ENCODE results near the gene GPS2.

GPS2 gene

DNA sequence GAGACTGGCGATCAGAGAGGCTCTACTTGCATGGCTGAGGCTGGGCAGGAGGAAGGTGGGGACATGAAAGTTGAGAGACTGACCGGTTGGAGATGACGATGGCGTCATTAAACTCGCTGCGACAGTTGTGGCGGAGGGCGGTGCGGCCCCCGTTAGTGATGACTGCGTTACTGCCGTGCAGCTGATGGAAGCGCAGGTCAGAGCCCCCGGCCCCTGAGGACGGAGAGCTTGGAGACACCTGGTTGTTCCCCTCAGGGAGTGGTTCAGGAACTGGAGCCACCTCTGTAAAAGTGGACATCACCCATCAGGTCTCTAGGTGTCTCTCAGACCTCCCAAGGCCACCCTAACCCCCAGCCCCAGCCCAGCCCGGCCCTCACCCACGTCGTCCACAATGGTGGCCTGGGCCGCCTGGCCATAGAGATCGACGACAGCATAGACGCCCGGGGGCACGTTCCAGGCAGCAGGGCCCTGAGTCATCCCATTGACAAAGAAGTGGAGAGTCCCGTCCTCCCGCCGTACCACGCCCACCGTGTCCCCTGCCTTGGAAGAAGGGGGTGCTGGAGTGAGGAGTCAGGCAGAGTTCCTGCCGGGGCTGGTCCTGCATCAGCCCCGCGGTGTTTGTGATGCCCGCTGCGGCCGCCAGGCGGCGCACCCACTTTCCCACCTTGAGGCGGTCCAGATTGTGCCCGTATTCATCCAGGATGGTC, 8.7 kb upstream of the GPS2 start (continued):
- TF ChIP-seq, protein P1, sequence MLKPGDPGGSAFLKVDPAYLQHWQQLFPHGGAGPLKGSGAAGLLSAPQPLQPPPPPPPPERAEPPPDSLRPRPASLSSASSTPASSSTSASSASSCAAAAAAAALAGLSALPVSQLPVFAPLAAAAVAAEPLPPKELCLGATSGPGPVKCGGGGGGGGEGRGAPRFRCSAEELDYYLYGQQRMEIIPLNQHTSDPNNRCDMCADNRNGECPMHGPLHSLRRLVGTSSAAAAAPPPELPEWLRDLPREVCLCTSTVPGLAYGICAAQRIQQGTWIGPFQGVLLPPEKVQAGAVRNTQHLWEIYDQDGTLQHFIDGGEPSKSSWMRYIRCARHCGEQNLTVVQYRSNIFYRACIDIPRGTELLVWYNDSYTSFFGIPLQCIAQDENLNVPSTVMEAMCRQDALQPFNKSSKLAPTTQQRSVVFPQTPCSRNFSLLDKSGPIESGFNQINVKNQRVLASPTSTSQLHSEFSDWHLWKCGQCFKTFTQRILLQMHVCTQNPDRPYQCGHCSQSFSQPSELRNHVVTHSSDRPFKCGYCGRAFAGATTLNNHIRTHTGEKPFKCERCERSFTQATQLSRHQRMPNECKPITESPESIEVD (tag by site-specific recombination; IDR thresholded peaks at IDR 0.05) = no peak
- TF ChIP-seq ZNF140 (tag by site-specific recombination; IDR thresholded peaks at IDR 0.05) (no peak), ZNF654 (tag by site-specific recombination; IDR thresholded peaks at IDR 0.05; ENCODE audit: low read depth) (peak; percentile 16; the same call in 1 of the 2 replicates), ZNF76 (tag by site-specific recombination; IDR thresholded peaks at IDR 0.05; ENCODE audit: borderline replicate concordance, low read depth) (no peak), ZBTB7A (tag by site-specific recombination; IDR thresholded peaks at IDR 0.05; ENCODE audit: low read depth) (no peak), ZEB2 (tag by site-specific recombination; IDR thresholded peaks at IDR 0.05) (no peak), ZBTB21 (tag by site-specific recombination; IDR thresholded peaks at IDR 0.05) (no peak), ZNF48 (tag by site-specific recombination; IDR thresholded peaks at IDR 0.05) (no peak), ZNF114 (tag by site-specific recombination; IDR thresholded peaks at IDR 0.05) (no peak), ZNF560 (tag by site-specific recombination; IDR thresholded peaks at IDR 0.05; ENCODE audit: borderline replicate concordance) (no peak), ZNF335 (tag by site-specific recombination; conservative IDR thresholded peaks at IDR 0.05) (peak; percentile 35; the same call in 1 of the 2 replicates), ZNF626 (tag by site-specific recombination; IDR thresholded peaks at IDR 0.05) (no peak), ZNF707 (tag by site-specific recombination; IDR thresholded peaks at IDR 0.05) (no peak), ZNF791 (tag by site-specific recombination; IDR thresholded peaks at IDR 0.05) (no peak), ZBTB20 (tag by site-specific recombination; IDR thresholded peaks at IDR 0.05) (no peak)
- TF ChIP-seq, protein P2, sequence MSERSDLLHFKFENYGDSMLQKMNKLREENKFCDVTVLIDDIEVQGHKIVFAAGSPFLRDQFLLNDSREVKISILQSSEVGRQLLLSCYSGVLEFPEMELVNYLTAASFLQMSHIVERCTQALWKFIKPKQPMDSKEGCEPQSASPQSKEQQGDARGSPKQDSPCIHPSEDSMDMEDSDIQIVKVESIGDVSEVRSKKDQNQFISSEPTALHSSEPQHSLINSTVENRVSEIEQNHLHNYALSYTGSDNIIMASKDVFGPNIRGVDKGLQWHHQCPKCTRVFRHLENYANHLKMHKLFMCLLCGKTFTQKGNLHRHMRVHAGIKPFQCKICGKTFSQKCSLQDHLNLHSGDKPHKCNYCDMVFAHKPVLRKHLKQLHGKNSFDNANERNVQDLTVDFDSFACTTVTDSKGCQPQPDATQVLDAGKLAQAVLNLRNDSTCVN (tag by site-specific recombination; optimal IDR thresholded peaks at IDR 0.05) = peak; percentile 15
- TF ChIP-seq, protein P3, sequence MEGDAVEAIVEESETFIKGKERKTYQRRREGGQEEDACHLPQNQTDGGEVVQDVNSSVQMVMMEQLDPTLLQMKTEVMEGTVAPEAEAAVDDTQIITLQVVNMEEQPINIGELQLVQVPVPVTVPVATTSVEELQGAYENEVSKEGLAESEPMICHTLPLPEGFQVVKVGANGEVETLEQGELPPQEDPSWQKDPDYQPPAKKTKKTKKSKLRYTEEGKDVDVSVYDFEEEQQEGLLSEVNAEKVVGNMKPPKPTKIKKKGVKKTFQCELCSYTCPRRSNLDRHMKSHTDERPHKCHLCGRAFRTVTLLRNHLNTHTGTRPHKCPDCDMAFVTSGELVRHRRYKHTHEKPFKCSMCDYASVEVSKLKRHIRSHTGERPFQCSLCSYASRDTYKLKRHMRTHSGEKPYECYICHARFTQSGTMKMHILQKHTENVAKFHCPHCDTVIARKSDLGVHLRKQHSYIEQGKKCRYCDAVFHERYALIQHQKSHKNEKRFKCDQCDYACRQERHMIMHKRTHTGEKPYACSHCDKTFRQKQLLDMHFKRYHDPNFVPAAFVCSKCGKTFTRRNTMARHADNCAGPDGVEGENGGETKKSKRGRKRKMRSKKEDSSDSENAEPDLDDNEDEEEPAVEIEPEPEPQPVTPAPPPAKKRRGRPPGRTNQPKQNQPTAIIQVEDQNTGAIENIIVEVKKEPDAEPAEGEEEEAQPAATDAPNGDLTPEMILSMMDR (tag by site-specific recombination; IDR thresholded peaks at IDR 0.05) = peak; percentile 79
- TF ChIP-seq, protein P4, sequence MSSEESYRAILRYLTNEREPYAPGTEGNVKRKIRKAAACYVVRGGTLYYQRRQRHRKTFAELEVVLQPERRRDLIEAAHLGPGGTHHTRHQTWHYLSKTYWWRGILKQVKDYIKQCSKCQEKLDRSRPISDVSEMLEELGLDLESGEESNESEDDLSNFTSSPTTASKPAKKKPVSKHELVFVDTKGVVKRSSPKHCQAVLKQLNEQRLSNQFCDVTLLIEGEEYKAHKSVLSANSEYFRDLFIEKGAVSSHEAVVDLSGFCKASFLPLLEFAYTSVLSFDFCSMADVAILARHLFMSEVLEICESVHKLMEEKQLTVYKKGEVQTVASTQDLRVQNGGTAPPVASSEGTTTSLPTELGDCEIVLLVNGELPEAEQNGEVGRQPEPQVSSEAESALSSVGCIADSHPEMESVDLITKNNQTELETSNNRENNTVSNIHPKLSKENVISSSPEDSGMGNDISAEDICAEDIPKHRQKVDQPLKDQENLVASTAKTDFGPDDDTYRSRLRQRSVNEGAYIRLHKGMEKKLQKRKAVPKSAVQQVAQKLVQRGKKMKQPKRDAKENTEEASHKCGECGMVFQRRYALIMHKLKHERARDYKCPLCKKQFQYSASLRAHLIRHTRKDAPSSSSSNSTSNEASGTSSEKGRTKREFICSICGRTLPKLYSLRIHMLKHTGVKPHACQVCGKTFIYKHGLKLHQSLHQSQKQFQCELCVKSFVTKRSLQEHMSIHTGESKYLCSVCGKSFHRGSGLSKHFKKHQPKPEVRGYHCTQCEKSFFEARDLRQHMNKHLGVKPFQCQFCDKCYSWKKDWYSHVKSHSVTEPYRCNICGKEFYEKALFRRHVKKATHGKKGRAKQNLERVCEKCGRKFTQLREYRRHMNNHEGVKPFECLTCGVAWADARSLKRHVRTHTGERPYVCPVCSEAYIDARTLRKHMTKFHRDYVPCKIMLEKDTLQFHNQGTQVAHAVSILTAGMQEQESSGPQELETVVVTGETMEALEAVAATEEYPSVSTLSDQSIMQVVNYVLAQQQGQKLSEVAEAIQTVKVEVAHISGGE (tag by site-specific recombination; conservative IDR thresholded peaks at IDR 0.05; ENCODE audit: low read depth) = no peak

All from HEK293 (cell line).